ENCODE measurements around the gene CACHD1.

DNA sequence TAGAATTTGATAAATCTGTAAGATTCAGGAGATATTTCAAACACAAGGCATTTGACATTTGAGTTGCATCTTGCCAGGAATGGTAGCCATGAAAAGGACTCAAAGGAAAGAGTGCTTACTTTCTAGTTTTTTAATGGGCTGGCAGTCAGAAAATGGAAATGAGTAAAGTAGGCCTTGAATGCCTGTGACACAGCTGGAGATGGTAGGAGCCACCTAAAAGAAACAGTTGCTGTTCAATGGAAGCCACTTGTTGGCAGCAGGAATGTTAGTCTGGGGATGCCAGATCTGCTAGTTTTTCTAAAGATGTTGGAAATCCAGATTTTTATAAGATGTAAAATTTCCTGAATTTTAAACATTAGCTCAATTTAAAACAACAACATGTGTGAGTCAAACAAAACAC lies 43.6 kb downstream of the CACHD1 start:
- TF ChIP-seq, protein P1, sequence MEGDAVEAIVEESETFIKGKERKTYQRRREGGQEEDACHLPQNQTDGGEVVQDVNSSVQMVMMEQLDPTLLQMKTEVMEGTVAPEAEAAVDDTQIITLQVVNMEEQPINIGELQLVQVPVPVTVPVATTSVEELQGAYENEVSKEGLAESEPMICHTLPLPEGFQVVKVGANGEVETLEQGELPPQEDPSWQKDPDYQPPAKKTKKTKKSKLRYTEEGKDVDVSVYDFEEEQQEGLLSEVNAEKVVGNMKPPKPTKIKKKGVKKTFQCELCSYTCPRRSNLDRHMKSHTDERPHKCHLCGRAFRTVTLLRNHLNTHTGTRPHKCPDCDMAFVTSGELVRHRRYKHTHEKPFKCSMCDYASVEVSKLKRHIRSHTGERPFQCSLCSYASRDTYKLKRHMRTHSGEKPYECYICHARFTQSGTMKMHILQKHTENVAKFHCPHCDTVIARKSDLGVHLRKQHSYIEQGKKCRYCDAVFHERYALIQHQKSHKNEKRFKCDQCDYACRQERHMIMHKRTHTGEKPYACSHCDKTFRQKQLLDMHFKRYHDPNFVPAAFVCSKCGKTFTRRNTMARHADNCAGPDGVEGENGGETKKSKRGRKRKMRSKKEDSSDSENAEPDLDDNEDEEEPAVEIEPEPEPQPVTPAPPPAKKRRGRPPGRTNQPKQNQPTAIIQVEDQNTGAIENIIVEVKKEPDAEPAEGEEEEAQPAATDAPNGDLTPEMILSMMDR (IDR thresholded peaks at IDR 0.05; ENCODE audit: insufficient read depth, low read length): no peak
- TF ChIP-seq, protein P2, sequence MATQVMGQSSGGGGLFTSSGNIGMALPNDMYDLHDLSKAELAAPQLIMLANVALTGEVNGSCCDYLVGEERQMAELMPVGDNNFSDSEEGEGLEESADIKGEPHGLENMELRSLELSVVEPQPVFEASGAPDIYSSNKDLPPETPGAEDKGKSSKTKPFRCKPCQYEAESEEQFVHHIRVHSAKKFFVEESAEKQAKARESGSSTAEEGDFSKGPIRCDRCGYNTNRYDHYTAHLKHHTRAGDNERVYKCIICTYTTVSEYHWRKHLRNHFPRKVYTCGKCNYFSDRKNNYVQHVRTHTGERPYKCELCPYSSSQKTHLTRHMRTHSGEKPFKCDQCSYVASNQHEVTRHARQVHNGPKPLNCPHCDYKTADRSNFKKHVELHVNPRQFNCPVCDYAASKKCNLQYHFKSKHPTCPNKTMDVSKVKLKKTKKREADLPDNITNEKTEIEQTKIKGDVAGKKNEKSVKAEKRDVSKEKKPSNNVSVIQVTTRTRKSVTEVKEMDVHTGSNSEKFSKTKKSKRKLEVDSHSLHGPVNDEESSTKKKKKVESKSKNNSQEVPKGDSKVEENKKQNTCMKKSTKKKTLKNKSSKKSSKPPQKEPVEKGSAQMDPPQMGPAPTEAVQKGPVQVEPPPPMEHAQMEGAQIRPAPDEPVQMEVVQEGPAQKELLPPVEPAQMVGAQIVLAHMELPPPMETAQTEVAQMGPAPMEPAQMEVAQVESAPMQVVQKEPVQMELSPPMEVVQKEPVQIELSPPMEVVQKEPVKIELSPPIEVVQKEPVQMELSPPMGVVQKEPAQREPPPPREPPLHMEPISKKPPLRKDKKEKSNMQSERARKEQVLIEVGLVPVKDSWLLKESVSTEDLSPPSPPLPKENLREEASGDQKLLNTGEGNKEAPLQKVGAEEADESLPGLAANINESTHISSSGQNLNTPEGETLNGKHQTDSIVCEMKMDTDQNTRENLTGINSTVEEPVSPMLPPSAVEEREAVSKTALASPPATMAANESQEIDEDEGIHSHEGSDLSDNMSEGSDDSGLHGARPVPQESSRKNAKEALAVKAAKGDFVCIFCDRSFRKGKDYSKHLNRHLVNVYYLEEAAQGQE (IDR thresholded peaks at IDR 0.05; ENCODE audit: insufficient replicate concordance, low read depth): no peak
- TF ChIP-seq POLR2AphosphoS5 (IDR thresholded peaks at IDR 0.05; ENCODE audit: low read depth): no peak

Data from HL-60 (cell line).